Superior temporal gyrus (tissue), 1 donor: ENCODE measurements around the gene KMT5C.

Experiments used
- DNase-seq: peaks from one replicate; pipeline ENCODE4 v3.0.0-alpha.2; 2016; ENCODE audit errors: extremely low spot score

Gene KMT5C

DNA sequence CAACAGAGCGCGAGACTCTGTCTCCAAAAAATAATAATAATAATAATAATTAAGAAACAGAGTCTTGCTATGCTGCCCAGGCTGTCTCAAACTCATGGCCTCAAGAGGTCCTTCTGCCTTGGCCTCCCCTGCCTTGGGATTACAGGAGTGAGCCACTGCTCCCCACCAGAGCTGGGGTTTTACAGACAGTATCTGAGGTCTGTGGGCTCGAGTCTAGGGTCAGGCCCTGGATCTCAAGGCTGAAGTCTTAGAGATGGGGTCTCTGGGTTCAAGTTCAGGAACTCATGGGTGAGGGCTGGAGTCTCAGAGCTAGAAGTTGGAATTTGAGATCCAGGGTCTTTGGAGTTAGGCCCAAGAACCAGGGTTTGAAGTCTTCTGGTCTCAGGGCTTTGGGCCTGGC lies 27.1 kb downstream of the KMT5C start:
- no peak for DNase-seq

GRCh38 chr19:55368106-55368505 lies 28.4 kb downstream of the KMT5C start:
- DNase-seq = no peak

- no peak for DNase-seq
These were observed 29.3 kb downstream of the KMT5C start for GRCh38 chr19:55368701-55369563.

DNA sequence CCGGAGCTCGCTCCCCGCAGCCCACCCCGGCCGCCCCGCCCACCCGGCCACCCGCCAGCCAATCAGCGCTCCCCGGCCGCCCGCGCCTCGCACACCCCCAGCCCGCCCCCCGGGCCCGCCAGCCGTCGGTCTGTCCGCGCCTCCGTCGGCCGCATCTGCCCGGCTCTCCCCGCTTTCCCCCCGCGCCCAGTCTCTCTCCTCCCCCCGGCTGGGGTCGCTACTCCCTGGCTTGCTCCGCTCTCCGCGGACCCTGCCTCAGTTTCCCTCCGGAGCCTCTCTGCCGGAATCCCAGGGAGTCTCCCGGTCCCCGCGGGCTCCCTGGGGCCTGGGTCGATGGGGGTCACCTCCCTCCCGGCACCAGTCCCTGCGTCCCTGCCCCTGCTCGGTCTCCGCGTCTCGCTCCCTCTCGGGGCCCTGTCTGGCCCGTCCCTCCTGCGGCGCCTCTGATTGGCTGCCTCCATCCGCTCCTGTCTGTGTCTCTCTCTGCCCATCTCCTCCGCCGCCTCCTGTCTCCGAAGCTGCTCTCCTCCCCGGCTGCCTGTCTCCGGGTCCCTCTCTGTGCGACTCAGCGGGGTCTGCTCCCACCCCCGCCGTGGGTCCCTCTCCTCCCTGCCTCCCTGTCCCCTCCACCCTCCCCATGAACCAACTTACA lies 30.1 kb downstream of the KMT5C start:
- no peak for DNase-seq

DNA sequence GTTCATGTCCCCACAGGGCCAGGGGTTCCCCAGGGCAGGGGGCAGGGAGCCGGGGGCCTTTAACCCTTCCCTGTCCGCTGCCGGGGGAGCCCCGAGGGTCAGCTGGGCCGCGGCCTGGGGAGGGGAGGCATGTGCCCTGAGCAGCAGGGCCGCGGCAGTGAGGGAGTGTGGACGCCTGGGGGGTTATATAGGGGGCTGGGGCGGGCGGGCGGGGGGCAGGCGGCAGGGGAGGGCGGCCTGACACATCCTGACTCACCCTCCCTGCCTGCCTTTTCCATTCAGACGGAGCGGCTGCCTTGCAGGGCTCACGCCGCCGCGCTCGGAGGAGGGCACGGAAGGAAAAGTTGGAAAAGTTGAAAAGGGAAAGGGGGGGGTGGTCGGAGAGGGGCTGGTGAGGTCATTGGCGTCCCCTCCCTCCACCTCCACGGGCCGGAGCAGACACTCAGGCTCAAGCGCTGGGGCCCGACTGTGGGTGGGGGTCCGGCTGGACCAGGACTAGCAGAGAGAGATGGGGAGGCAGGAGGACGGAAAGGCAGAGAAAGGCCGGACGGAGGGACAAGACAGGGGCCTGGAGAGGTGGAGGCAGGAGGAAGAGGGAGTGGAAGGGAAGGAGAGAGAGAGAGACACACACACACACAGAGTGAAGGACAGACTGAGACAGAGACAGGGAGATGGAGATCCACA lies 30.8 kb downstream of the KMT5C start, which contains the start of gene IL11:
IL11 (minus strand) TSS at position 159 of the 684 bp plus-strand sequence; CDS start at position 6, 153 bp downstream.
- no peak for DNase-seq

- DNase-seq = no peak
These were observed 32.8 kb downstream of the KMT5C start for GRCh38 chr19:55372316-55373081.

DNA sequence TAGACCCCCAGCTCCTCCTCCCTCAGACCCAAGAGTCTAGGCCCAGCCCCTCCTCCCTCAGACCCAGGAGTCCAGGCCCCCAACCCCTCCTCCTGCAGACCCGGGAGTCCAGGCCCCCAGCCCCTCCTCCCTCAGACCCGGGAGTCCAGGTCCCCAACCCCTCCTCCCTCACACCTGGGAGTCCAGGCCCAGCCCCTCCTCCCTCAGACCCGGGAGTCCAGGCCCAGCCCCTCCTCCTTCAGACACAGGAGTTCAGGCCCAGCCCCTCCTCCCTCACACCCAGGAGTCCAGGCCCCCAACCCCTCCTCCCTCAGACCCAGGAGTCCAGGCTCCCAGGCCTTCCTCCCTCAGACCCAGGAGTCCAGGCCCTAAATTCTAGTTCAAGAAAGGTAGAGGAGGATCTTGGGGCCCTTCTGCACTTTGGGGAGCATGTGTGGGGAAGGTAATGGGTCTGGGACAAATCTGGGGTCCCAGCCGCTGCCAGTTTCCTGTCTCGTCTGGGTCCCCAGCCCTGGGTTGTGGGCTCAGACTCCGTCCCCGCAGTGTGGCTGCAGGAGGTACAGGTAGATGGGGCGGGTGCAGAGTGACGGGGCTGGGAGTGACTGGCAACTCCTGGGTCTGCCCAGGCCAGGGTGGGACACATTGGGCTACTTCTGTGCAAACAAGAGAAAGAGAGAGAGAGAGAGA lies 33.8 kb downstream of the KMT5C start:
- DNase-seq = no peak

DNA sequence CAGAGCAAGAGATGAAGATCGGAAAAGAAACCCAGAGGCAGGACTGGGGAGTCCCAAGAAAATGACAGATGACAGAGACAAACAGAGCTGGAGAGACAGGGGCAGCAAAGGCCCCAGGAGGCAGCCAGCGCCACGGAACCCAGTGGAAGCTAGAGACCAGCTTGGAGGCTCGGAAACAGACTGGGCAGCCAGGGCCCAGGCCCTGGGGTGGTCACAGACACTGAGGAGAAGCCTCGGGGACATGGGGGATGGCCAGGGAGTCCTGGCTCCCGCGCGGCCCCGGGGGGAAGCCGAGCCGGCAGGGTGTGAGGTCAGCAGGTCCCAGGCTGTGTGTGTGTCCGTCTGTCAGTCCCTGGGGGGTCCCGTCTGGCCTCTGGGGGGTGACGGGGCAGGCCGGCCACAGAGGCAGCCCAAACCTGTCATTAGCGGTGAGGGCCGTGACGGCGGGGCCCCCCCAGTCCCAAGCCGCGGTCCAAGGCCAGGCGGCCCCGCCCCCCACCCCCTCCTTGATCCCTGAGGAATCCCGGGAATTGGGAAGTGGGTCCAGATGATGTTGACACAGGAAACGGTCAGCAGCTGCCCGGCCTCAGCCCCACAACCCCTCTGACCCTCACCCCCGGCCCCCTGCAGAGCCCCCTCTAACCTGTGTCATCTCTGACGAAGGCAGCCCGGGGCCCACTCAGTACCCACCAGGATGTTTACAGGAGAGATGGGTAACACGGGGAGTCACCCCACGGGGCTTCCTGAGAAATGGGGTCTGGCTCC lies 34.5 kb downstream of the KMT5C start:
- DNase-seq = no peak

GRCh38 chr19:55376241-55376933 lies 36.7 kb downstream of the KMT5C start, which contains the start of gene TMEM190:
TSS of gene TMEM190 (plus strand) at chr19:55376826. CDS start at chr19:55376854, 28 bp downstream.
- no peak for DNase-seq

DNA sequence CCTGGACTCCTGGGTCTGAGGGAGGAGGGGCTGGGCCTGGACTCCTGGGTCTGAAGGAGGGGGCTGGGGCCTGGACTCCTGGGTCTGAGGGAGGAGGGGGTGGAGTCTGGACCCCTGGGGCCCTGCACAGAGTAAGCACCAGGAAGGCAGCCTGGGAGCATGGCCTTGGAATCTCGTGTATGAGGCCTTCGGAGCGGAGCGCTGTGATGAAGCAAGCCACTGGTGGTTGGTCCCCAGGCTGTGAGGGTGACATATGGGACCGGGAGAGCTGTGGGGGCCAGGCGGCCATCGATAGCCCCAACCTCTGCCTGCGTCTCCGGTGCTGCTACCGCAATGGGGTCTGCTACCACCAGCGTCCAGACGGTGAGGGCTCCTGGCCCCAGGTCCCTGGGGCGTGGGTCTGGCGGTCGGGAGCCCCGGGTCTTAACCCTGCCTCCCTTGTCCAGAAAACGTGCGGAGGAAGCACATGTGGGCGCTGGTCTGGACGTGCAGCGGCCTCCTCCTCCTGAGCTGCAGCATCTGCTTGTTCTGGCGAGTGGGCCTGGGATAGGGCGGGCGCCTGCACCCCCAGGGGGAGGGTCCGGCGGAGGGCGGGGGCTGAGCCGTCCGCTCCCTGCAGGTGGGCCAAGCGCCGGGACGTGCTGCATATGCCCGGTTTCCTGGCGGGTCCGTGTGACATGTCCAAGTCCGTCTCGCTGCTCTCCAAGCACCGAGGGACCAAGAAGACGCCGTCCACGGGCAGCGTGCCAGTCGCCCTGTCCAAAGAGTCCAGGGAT lies 37.9 kb downstream of the KMT5C start:
- DNase-seq = no peak

DNA sequence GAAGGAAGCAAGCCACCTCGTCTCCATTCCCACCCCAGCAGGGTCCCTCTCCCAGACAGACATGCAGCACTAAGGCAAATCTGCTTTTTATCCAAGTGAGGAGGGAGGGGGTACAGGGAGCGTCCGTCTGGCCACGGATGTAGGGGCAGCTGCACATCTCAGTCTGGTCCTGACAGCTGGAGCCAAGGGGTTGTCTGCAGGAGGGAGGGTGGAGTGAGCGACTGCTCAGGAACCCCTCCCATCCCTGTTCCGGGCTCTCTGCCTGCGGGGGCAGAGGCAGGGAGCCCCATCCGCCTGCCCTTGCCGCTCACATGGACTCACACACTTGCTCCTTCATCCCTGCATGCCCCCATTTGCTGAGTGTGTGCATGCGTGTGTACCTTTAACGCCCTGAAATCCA lies 39.5 kb downstream of the KMT5C start:
- DNase-seq = no peak

GRCh38 chr19:55382013-55382412 lies 42.3 kb downstream of the KMT5C start:
- no peak for DNase-seq

DNA sequence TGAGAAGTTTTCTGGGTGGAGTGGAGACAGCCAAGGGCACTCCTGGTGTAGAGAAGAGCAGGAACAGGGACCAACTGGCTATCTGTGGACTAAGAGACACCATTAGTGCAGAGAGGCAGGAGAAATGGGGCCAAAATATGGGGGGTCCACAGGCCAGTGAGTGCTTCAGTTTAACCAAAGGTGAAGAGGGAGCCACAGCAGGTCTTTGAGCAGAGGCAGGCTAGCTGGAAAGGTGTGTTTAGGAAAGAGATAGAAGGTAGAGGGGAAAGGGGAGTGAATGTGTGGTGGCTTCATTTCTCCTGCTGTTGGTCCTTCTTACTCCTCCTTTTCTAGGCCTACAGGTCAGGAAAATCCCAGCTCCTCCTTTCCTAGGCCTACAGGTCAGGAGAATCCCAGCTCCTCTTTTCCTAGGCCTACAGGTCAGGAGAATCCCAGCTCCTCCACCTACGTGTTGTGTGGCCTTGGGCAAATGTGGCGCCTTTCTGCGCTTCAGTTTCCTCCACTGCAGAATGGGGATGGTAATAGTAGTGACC lies 42.9 kb downstream of the KMT5C start:
- DNase-seq = no peak

DNA sequence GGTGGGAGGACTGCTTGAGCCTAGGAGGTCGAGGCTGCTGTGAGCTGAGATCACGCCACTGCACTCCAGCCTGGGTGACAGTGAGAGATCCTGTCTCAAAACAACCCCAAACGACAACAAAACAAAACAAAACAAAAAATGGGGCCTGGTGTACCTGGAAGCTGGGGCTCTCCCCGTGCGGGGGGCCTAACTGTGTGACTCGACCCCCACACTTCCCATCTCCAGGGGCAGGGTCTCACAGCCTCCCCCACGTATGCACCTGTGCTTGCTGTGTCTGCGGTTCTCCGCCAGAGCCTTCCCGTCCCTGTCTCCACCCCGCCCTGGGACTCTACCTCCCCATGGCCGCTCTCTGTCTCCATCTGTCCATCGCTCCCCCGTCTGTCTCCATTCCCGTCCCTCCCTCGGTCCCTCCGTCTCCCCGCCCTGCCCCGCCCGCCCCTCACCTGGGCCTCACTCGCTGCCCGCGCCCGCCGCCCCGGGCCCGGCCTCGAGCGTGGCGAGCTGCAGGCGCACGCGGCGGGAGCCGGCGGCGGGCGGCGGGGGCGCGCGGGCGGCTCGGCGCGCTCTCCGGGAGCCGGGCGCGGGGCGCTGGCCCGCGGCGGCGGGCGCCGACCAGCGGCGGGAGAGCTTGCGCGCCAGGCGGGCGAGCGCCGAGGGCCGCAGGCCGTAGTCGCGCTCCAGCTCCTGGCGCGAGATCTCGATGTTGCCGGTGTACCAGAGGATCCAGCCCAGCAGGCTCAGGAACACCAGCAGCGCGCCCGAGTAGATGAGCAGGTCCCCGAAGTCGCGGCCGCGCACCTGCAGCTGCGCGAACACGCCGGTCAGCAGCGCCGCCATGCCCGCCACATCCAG lies 43.8 kb downstream of the KMT5C start:
- DNase-seq = peak; percentile 44

GRCh38 chr19:55384131-55384919 lies 44.6 kb downstream of the KMT5C start, which contains the start of gene TMEM238:
TSS of gene TMEM238 (minus strand) at chr19:55384292. CDS start at chr19:55384259, 33 bp downstream.
- no peak for DNase-seq

GRCh38 chr19:55384920-55385723 lies 45.4 kb downstream of the KMT5C start:
- DNase-seq = peak; percentile 97
